ENCODE measurements around the gene ZBTB17. TPM values are rescaled to one million over a fixed set of nuclear protein-coding genes. Genes with fewer than 3 reads are reported as not detected.

The ZBTB17 gene
- total and polyA plus RNA-seq, 9 of the 15 experiments (the other 6 are each of a cell fraction or from before 2014, with no cell fraction given) = 1.1 to 53.4 (median 29.6) TPM

DNA sequence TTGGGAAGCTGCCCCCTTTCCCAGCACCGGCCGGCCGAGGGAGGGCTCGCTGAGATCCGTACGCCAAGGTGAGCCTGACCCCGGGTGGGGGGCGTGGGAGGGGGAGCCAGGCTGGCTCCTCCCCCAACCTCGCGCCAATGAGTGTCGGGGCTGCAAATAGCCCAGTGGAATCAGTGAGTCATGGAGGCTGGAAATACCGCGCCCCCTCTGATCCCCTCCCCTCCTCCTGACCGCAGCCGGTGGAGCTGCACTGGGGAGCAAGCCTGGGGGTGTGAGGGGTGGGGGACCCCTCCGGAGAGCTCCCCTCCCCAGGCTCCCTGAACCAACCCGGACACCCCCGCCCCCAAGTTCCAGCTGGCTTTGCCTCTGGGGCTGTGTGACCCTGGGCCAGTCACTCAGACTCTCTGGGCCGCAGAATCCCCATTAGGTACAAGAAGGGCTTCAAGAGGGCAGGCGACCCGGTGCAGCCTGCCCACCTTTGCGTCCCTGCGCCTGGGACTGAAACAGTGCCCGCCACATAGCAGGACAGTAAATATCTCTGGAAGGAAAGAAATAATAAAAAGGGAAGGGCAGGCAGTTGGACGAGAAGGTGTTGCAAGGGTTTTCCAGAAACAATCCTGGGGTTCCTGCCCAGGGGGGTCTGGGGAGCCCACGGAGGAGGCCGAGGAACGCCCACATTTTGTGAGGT, 37.5 kb upstream of the ZBTB17 start (continued):
- TF ChIP-seq, protein P1, sequence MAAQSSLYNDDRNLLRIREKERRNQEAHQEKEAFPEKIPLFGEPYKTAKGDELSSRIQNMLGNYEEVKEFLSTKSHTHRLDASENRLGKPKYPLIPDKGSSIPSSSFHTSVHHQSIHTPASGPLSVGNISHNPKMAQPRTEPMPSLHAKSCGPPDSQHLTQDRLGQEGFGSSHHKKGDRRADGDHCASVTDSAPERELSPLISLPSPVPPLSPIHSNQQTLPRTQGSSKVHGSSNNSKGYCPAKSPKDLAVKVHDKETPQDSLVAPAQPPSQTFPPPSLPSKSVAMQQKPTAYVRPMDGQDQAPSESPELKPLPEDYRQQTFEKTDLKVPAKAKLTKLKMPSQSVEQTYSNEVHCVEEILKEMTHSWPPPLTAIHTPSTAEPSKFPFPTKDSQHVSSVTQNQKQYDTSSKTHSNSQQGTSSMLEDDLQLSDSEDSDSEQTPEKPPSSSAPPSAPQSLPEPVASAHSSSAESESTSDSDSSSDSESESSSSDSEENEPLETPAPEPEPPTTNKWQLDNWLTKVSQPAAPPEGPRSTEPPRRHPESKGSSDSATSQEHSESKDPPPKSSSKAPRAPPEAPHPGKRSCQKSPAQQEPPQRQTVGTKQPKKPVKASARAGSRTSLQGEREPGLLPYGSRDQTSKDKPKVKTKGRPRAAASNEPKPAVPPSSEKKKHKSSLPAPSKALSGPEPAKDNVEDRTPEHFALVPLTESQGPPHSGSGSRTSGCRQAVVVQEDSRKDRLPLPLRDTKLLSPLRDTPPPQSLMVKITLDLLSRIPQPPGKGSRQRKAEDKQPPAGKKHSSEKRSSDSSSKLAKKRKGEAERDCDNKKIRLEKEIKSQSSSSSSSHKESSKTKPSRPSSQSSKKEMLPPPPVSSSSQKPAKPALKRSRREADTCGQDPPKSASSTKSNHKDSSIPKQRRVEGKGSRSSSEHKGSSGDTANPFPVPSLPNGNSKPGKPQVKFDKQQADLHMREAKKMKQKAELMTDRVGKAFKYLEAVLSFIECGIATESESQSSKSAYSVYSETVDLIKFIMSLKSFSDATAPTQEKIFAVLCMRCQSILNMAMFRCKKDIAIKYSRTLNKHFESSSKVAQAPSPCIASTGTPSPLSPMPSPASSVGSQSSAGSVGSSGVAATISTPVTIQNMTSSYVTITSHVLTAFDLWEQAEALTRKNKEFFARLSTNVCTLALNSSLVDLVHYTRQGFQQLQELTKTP (IDR thresholded peaks at IDR 0.05; ENCODE audit: low read depth in 1 of 2, partially characterized antibody in 2 of 2) = peak; percentile 22 to 81
- no peak for TF ChIP-seq RHOXF2B (CRISPR knock-in tag; conservative IDR thresholded peaks at IDR 0.05)
- TF ChIP-seq SUPT5H (IDR thresholded peaks at IDR 0.05) = 0 out of 2 replicates have a peak, but pooled peaks have one; percentile 5
- TF ChIP-seq NR2C1 (IDR thresholded peaks at IDR 0.05) = 0 out of 2 replicates have a peak, but pooled peaks have one; percentile 48
- peak; percentile 60; the same call in 1 of the 2 replicates for TF ChIP-seq NR2C1 (tag; IDR thresholded peaks at IDR 0.05)
- TF ChIP-seq, protein P2, sequence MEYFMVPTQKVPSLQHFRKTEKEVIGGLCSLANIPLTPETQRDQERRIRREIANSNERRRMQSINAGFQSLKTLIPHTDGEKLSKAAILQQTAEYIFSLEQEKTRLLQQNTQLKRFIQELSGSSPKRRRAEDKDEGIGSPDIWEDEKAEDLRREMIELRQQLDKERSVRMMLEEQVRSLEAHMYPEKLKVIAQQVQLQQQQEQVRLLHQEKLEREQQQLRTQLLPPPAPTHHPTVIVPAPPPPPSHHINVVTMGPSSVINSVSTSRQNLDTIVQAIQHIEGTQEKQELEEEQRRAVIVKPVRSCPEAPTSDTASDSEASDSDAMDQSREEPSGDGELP (CRISPR knock-in tag; IDR thresholded peaks at IDR 0.05; ENCODE audit: borderline replicate concordance) = peak; percentile 87
- TF ChIP-seq, protein P3, sequence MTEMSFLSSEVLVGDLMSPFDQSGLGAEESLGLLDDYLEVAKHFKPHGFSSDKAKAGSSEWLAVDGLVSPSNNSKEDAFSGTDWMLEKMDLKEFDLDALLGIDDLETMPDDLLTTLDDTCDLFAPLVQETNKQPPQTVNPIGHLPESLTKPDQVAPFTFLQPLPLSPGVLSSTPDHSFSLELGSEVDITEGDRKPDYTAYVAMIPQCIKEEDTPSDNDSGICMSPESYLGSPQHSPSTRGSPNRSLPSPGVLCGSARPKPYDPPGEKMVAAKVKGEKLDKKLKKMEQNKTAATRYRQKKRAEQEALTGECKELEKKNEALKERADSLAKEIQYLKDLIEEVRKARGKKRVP (CRISPR knock-in tag; IDR thresholded peaks at IDR 0.05) = peak; percentile 26; the same call in 1 of the 2 replicates
- peak; percentile 40; the same call in 1 of the 2 replicates for TF ChIP-seq CC2D1A (IDR thresholded peaks at IDR 0.05)
- peak; percentile 76; the same call in 1 of the 2 replicates for TF ChIP-seq ATF7 (IDR thresholded peaks at IDR 0.05)
- TF ChIP-seq HDAC1 (IDR thresholded peaks at IDR 0.05) = peak; percentile 41 to 49; a peak in 1 of 4 replicates
- peak; percentile 55; the same call in 1 of the 2 replicates for TF ChIP-seq CREM (IDR thresholded peaks at IDR 0.05; ENCODE audit: low read depth)
- TF ChIP-seq, protein P4, sequence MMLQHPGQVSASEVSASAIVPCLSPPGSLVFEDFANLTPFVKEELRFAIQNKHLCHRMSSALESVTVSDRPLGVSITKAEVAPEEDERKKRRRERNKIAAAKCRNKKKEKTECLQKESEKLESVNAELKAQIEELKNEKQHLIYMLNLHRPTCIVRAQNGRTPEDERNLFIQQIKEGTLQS (IDR thresholded peaks at IDR 0.05) = peak; percentile 97
- TF ChIP-seq, protein P4 (CRISPR knock-in tag; conservative IDR thresholded peaks at IDR 0.05) = peak; percentile 95
- peak; percentile 68 to 90 for TF ChIP-seq KDM1A (IDR thresholded peaks at IDR 0.05)
- no peak for TF ChIP-seq ZNF77 (CRISPR knock-in tag; IDR thresholded peaks at IDR 0.05)
- peak; percentile 48; the same call in 1 of the 2 replicates for TF ChIP-seq NFE2 (IDR thresholded peaks at IDR 0.05; ENCODE audit: low read depth)
- TF ChIP-seq CBX1 (IDR thresholded peaks at IDR 0.05; ENCODE audit: low read depth) = 0 out of 2 replicates have a peak, but pooled peaks have one; percentile 52
- peak; percentile 89 for TF ChIP-seq HDAC2 (IDR thresholded peaks at IDR 0.05)
- no peak for TF ChIP-seq KLF13 (tag; IDR thresholded peaks at IDR 0.05; ENCODE audit: borderline replicate concordance, low read depth)
- TF ChIP-seq MAZ (CRISPR knock-in tag; conservative IDR thresholded peaks at IDR 0.05 in 1 of 2, IDR thresholded peaks at IDR 0.05 in 1 of 2) = peak; percentile 81 to 91
- TF ChIP-seq DNMT1 (IDR thresholded peaks at IDR 0.05) = no peak
- peak; percentile 82 for TF ChIP-seq CCNT2 (IDR thresholded peaks at IDR 0.05; ENCODE audit: borderline replicate concordance, extremely low read depth, insufficient read length, low read depth, low read length)

All from K562 (cell line).